ENCODE results near the gene MOG.

GRCh38 chr6:29676981-29677601 lies 20.2 kb downstream of the MOG start:
- TF ChIP-seq CTCF (IDR thresholded peaks at IDR 0.05) = no peak
- no peak for TF ChIP-seq TEAD4 (IDR thresholded peaks at IDR 0.05; ENCODE audit: borderline replicate concordance, insufficient read depth)
- no peak for TF ChIP-seq CHD2 (IDR thresholded peaks at IDR 0.05; ENCODE audit: low read length, partially characterized antibody)
- no peak for TF ChIP-seq USF1 (IDR thresholded peaks at IDR 0.05; ENCODE audit: borderline replicate concordance, low read depth)
- no peak for TF ChIP-seq EP300 (IDR thresholded peaks at IDR 0.05; ENCODE audit: borderline replicate concordance in 1 of 2, low read depth in 1 of 2, low read length in 1 of 2)
- no peak for TF ChIP-seq SMC3 (IDR thresholded peaks at IDR 0.05; ENCODE audit: low read depth, low read length)
- no peak for TF ChIP-seq RFX5 (IDR thresholded peaks at IDR 0.05; ENCODE audit: low read length)
- TF ChIP-seq EZH2phosphoT487 (IDR thresholded peaks at IDR 0.05; ENCODE audit: borderline replicate concordance, low read depth) = no peak
- no peak for TF ChIP-seq RAD21 (IDR thresholded peaks at IDR 0.05; ENCODE audit: low read length)
- TF ChIP-seq ELF1 (IDR thresholded peaks at IDR 0.05) = no peak
- TF ChIP-seq SIN3A (IDR thresholded peaks at IDR 0.05; ENCODE audit: borderline replicate concordance, low read depth, low read length) = no peak
- no peak for TF ChIP-seq FOXM1 (IDR thresholded peaks at IDR 0.05; ENCODE audit: low read depth)

Data from SK-N-SH (cell line).